HepG2 (cell line): ENCODE results near the gene NSF. TPM values are rescaled to one million over a fixed set of nuclear protein-coding genes. Genes with fewer than 3 reads are reported as not detected.

ENCODE experiments used
- HMGXB3 ChIP-seq: sonication (generic); formaldehyde crosslinking; IDR thresholded peaks from 2 replicates; pipeline ENCODE4 v1.4.0; 2020; ENCODE audit warnings: missing genetic modification reagents, borderline replicate concordance
- MLLT10 ChIP-seq: sonication (generic); formaldehyde crosslinking; IDR thresholded peaks from 2 replicates; pipeline ENCODE4 v1.4.0; 2020; ENCODE audit warnings: missing genetic modification reagents
- TFDP2 ChIP-seq: sonication (generic); formaldehyde crosslinking; IDR thresholded peaks from 2 replicates; pipeline ENCODE4 v1.4.0; 2020; ENCODE audit warnings: missing genetic modification reagents
- THRA ChIP-seq: sonication (generic); formaldehyde crosslinking; IDR thresholded peaks from 2 replicates; pipeline ENCODE4 v1.4.0; 2020; ENCODE audit warnings: missing genetic modification reagents, borderline replicate concordance
- ZHX2 ChIP-seq, 2 experiments: sonication (generic) in 1 of 2; formaldehyde crosslinking in 1 of 2; IDR thresholded peaks; 2 replicates each; pipeline versions ENCODE4 v1.6.1 to v1.9.0; 2014 to 2022; ENCODE audit warnings: antibody characterized with exemption in 1 of 2, borderline replicate concordance in 1 of 2, inconsistent platforms in 1 of 2, low read depth in 1 of 2, missing genetic modification reagents in 1 of 2
- ZNF251 ChIP-seq: sonication (generic); formaldehyde crosslinking; IDR thresholded peaks from 2 replicates; pipeline ENCODE4 v1.9.0; 2021; ENCODE audit warnings: mild to moderate bottlenecking, missing genetic modification reagents
- ZNF614 ChIP-seq: IDR thresholded peaks from 2 replicates; pipeline ENCODE4 v1.6.1; 2018; ENCODE audit warnings: missing biosample characterization, missing genetic modification reagents, inconsistent platforms, borderline replicate concordance
- ZNF652 ChIP-seq: IDR thresholded peaks from 2 replicates; pipeline ENCODE4 v1.6.1; 2016; ENCODE audit warnings: low read depth, borderline replicate concordance
- ZNF687 ChIP-seq: sonication (generic); formaldehyde crosslinking; IDR thresholded peaks from 2 replicates; pipeline ENCODE4 v1.5.1; 2020; ENCODE audit warnings: mild to moderate bottlenecking, missing genetic modification reagents, moderate library complexity
- polyA plus RNA-seq, 8 experiments: library from polyadenylated mRNA; depleted of rRNA in 3 of 8; stranded (reverse) in 7 of 8; unstranded in 1 of 8; fragments of >200 nt; fragmentation: Illumina TruSeq in 4 of 8; extraction: Trizol in 4 of 8; gene quantifications; 2 replicates each; pipeline versions ENCODE4 v1.2.1 to v1.2.3, GENCODE V29; 2011 to 2016; ENCODE audit warnings: low read depth in 4 of 8, missing spikeins in 1 of 8, mixed read lengths in 1 of 8; ENCODE audit not compliant: insufficient read depth in 1 of 8
- total RNA-seq, 5 experiments: library from RNA; depleted of rRNA; stranded (reverse); fragments of >200 nt; fragmentation: Illumina TruSeq; extraction: Trizol; gene quantifications; 2 replicates each; pipeline ENCODE4 v1.2.3, GENCODE V29; 2016; ENCODE audit warnings: low read depth in 1 of 5

Gene NSF
- total and polyA plus RNA-seq, 2 of the 13 experiments (the other 11 are each of a cell fraction or from before 2014, with no cell fraction given): 21.9 to 37.8 TPM

- TF ChIP-seq ZNF687 (peak; percentile 93), HMGXB3 (0 out of 2 replicates have a peak, but pooled peaks have one; percentile 27), ZNF652 (CRISPR knock-in tag) (peak; percentile 21; the same call in 1 of the 2 replicates), TFDP2 (CRISPR knock-in tag) (peak; percentile 22; the same call in 1 of the 2 replicates), ZNF251 (no peak), ZHX2 (IDR thresholded peaks at IDR 0.05; ENCODE audit: low read depth) (no peak), ZHX2 (CRISPR knock-in tag; IDR thresholded peaks at IDR 0.05; ENCODE audit: borderline replicate concordance) (no peak), THRA (CRISPR knock-in tag) (peak; percentile 49; the same call in 1 of the 2 replicates), MLLT10 (CRISPR knock-in tag) (no peak), ZNF614 (CRISPR knock-in tag) (no peak)
Observed at GRCh38 chr17:46782250-46782953, 191.9 kb downstream of the NSF start (continued).
